Sigmoid colon (tissue), 4 donors: Measurements from ENCODE around the gene DISP2.

Experiments
- POLR2A ChIP-seq, 2 donors: fragments of 450-650 bp; IDR thresholded peaks; one replicate each; pipeline ENCODE4 v1.6.1; 2016; ENCODE audit warnings: antibody characterized with exemption in 2 of 2, mild to moderate bottlenecking in 2 of 2, moderate library complexity in 2 of 2
- POLR2AphosphoS5 ChIP-seq, 4 donors: sonication (generic); formaldehyde crosslinking; IDR thresholded peaks; one replicate each; pipeline ENCODE4 v1.6.1; 2017; ENCODE audit warnings: antibody characterized with exemption in 4 of 4
- TF ChIP-seq, protein P1 (sequence below), 4 experiments: fragments of 450-650 bp in 3 of 4; fragments of 200-600 bp in 1 of 4; IDR thresholded peaks; one replicate each; pipeline ENCODE4 v1.5.1; 2016 to 2019; ENCODE audit warnings: antibody characterized with exemption in 4 of 4, mild to moderate bottlenecking in 3 of 4, moderate library complexity in 2 of 4

DNA sequence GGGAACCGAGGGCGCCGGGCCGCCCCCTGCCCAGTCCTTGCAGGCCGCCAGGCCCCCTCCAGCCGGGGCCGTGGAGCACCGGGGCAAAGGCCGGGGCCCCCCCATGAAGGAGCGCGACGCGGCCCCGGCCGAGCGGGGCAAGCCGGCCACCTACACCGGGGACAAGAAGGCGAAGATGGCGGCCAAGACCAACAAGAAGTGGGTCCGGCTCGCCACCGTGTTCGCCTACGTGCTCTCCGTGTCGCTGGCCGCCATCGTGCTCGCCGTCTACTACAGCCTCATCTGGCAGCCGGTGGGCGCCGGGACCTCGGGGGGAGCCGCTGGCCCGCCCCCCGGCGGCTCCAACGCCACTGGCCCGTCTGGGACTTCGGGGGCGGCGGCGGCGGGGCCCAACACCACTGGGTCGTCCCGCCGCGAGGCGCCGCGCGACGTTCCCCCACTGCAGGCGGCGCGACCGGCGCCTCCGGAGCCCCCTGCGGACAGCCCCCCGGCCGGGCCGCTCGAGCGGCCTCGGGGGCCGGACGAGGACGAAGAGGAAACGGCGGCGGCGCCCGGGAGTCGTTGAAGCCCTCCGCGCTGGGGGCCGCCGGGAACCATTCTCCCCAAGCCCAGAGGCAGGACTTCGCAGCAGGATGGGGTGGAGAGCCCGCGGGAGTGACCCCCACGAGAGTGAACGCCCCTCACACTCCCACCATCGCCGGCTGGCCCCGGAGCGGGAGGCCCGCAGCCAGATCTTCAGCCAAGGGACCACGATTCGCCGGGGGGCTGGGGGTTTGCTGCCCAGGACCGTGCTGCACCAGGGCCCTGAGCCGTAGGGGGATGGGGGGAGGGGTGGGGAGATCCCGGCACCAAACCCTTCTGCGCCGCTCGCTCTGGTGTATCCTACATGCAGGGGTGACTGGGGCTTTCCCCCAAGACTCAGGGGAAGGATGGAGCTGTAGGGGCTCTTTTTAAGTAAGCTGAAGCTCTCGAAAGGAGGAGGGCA, 33.8 kb upstream of the DISP2 start:
- TF ChIP-seq, protein P1, sequence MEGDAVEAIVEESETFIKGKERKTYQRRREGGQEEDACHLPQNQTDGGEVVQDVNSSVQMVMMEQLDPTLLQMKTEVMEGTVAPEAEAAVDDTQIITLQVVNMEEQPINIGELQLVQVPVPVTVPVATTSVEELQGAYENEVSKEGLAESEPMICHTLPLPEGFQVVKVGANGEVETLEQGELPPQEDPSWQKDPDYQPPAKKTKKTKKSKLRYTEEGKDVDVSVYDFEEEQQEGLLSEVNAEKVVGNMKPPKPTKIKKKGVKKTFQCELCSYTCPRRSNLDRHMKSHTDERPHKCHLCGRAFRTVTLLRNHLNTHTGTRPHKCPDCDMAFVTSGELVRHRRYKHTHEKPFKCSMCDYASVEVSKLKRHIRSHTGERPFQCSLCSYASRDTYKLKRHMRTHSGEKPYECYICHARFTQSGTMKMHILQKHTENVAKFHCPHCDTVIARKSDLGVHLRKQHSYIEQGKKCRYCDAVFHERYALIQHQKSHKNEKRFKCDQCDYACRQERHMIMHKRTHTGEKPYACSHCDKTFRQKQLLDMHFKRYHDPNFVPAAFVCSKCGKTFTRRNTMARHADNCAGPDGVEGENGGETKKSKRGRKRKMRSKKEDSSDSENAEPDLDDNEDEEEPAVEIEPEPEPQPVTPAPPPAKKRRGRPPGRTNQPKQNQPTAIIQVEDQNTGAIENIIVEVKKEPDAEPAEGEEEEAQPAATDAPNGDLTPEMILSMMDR (IDR thresholded peaks at IDR 0.05), result no peak
- no peak for TF ChIP-seq POLR2A (IDR thresholded peaks at IDR 0.05)
- peak in 3 of 4 donors; percentile 4 to 50 (median 25) for TF ChIP-seq POLR2AphosphoS5 (IDR thresholded peaks at IDR 0.05)
